CD4-positive, alpha-beta T cell treated with Interleukin-17A for 4 hours (primary cell): ENCODE measurements around the gene DYRK3.
"Not testable (repeated sequence)": the region's sequence is repeated elsewhere in the genome, so short reads cannot be mapped to it uniquely, and the experiment has no call there.

ENCODE experiments used
- DNase-seq: peaks from one replicate; pipeline ENCODE4 v3.0.0-alpha.2; 2020; ENCODE audit warnings: mixed read lengths

Gene DYRK3

GRCh38 chr1:206633708-206634121, 1.6 kb upstream of the DYRK3 start:
- no peak for DNase-seq

- peak; percentile 84 for DNase-seq
These were observed 814 bp upstream of the DYRK3 start for GRCh38 chr1:206634365-206635079.

- peak; percentile 21 for DNase-seq
These were observed 626 bp downstream of the DYRK3 start for GRCh38 chr1:206635978-206636345.

GRCh38 chr1:206636671-206637070, 1.3 kb downstream of the DYRK3 start:
- no peak for DNase-seq

GRCh38 chr1:206637605-206638004, 2.3 kb downstream of the DYRK3 start:
- DNase-seq, result no peak

- DNase-seq, result not testable (repeated sequence)
These were observed 6.7 kb downstream of the DYRK3 start for GRCh38 chr1:206642074-206642473.

- DNase-seq, result no peak
These were observed 7.9 kb downstream of the DYRK3 start for GRCh38 chr1:206643118-206643698.

- no peak for DNase-seq
These were observed 11.2 kb downstream of the DYRK3 start for GRCh38 chr1:206646504-206646903.

- DNase-seq, result no peak
These were observed 11.9 kb downstream of the DYRK3 start for GRCh38 chr1:206647224-206647623.

GRCh38 chr1:206649261-206649921, 14.1 kb downstream of the DYRK3 start:
- DNase-seq, result no peak

GRCh38 chr1:206651014-206651413, 15.7 kb downstream of the DYRK3 start:
- no peak for DNase-seq

GRCh38 chr1:206651958-206652890, 16.9 kb downstream of the DYRK3 start:
- DNase-seq, result no peak

- DNase-seq, result no peak
These were observed 18.6 kb downstream of the DYRK3 start for GRCh38 chr1:206653715-206654459.

GRCh38 chr1:206654828-206655227, 19.5 kb downstream of the DYRK3 start:
- no peak for DNase-seq

GRCh38 chr1:206655471-206655882, 20.1 kb downstream of the DYRK3 start:
- no peak for DNase-seq

- DNase-seq, result no peak
These were observed 21.6 kb downstream of the DYRK3 start for GRCh38 chr1:206656936-206657335.

GRCh38 chr1:206657751-206658150, 22.4 kb downstream of the DYRK3 start:
- no peak for DNase-seq

- DNase-seq, result peak; percentile 65
These were observed 23.1 kb downstream of the DYRK3 start for GRCh38 chr1:206658264-206658980.

- no peak for DNase-seq
These were observed 23.6 kb downstream of the DYRK3 start for GRCh38 chr1:206658981-206659273.

- DNase-seq, result no peak
These were observed 24.8 kb downstream of the DYRK3 start for GRCh38 chr1:206660136-206660535.

- no peak for DNase-seq
These were observed 26.0 kb downstream of the DYRK3 start for GRCh38 chr1:206661161-206661820.
